Stimulated activated CD4-positive, alpha-beta T cell treated with anti-CD3 and anti-CD28 coated beads, TNF-alpha, amount 100 ng/mL, for 48 hours (primary cell): ENCODE measurements around the gene UPB1.
"Not testable (repeated sequence)": the region's sequence is repeated elsewhere in the genome, so short reads cannot be mapped to it uniquely, and the experiment has no call there.

Experiments
- DNase-seq, 3 donors: peaks; one replicate each; pipeline ENCODE4 v3.0.0-alpha.2; 2020; ENCODE audit warnings: low read depth in 3 of 3

Gene UPB1

GRCh38 chr22:24481641-24482040 is 13.5 kb upstream of the UPB1 start:
- no peak for DNase-seq

GRCh38 chr22:24482575-24482974 is 12.6 kb upstream of the UPB1 start:
- DNase-seq, result no peak

- DNase-seq, result no peak
Observed at GRCh38 chr22:24482998-24483397, 12.1 kb upstream of the UPB1 start.

- DNase-seq, result no peak
Observed at GRCh38 chr22:24483976-24484545, 11.1 kb upstream of the UPB1 start.

- no peak for DNase-seq
Observed at GRCh38 chr22:24485170-24485569, 10.0 kb upstream of the UPB1 start.

GRCh38 chr22:24485608-24486007 is 9.5 kb upstream of the UPB1 start:
- DNase-seq, result no peak

- peak; percentile 7 to 36 (median 13) for DNase-seq
Observed at GRCh38 chr22:24486501-24486921, 8.6 kb upstream of the UPB1 start.

GRCh38 chr22:24489011-24489410 is 6.1 kb upstream of the UPB1 start:
- DNase-seq, result no peak

GRCh38 chr22:24489434-24489833 is 5.7 kb upstream of the UPB1 start:
- not testable (repeated sequence) for DNase-seq

GRCh38 chr22:24492391-24492790 is 2.7 kb upstream of the UPB1 start:
- no peak for DNase-seq

GRCh38 chr22:24494167-24494527 is 985 bp upstream of the UPB1 start:
- no peak for DNase-seq

- DNase-seq, result no peak
Observed at GRCh38 chr22:24495365-24495675, 188 bp downstream of the UPB1 start.

- DNase-seq, result no peak
Observed at GRCh38 chr22:24496234-24496633, 1.1 kb downstream of the UPB1 start.

GRCh38 chr22:24496661-24497060 is 1.5 kb downstream of the UPB1 start:
- no peak for DNase-seq

- no peak for DNase-seq
Observed at GRCh38 chr22:24497841-24498258, 2.7 kb downstream of the UPB1 start.

GRCh38 chr22:24498824-24499223 is 3.7 kb downstream of the UPB1 start:
- DNase-seq, result no peak

- DNase-seq, result no peak
Observed at GRCh38 chr22:24499706-24500276, 4.7 kb downstream of the UPB1 start.

- no peak for DNase-seq
Observed at GRCh38 chr22:24500277-24500820, 5.2 kb downstream of the UPB1 start.

GRCh38 chr22:24501301-24502005 is 6.3 kb downstream of the UPB1 start:
- no peak for DNase-seq

- DNase-seq, result no peak
Observed at GRCh38 chr22:24502034-24502433, 6.9 kb downstream of the UPB1 start.

- no peak for DNase-seq
Observed at GRCh38 chr22:24502541-24502940, 7.4 kb downstream of the UPB1 start.

- peak; percentile 30 to 49 (median 31) for DNase-seq
Observed at GRCh38 chr22:24503137-24503842, 8.2 kb downstream of the UPB1 start.
